GM21526 (cell line): ENCODE data around the gene CTAGE8.
A peak's percentile ranks its signal among the peaks of the same experiment; 100 is the strongest.
"Not testable (repeated sequence)": the region's sequence is repeated elsewhere in the genome, so short reads cannot be mapped to it uniquely, and the experiment has no call there.

Experiments used
- ATAC-seq: cut with Tn5 transposase; IDR thresholded peaks from one replicate; pipeline ENCODE4 v1.9.1; 2021; ENCODE audit warnings: moderate library complexity; ENCODE audit not compliant: unreplicated experiment, low FRiP score

Gene CTAGE8

DNA sequence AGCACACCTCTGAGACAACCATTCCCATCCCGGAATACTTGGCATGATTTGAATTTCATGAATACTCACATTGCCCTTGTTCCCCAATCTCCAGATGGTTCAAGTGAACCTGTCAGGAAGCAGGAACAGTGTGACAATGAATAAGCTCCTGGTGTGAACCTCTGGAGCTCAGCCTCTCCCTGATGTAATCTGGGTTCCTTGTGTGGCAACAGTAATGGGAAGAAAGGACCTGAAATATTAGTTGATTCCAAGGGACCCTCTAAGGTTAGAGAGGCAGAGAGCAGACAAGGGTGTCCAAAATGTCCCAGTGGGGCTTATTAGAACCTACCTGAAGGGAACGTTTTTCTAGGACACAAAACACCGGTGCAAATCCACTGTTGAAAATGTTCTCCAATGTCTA, 13.0 kb downstream of the CTAGE8 start:
- ATAC-seq: no peak

DNA sequence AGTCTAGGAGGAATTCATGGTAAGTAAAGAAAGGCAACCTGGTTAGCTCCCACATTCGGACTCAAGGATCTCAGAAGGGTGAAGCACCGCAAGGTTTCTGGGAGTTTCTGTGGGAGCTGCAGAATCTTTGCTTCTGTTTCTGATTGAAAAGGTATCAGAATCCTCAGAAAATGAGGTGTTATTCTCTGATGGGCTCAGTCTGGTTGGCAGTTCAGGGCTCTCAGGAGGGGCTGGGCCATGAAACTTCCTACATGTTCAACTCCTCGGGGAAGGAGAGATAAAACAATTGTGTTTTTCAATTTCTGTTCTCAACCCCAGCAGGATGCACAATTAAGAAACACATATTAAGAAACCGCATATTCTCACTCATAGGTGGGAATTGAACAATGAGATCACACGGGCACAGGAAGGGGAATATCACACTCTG, 13.6 kb downstream of the CTAGE8 start:
- ATAC-seq: no peak

DNA sequence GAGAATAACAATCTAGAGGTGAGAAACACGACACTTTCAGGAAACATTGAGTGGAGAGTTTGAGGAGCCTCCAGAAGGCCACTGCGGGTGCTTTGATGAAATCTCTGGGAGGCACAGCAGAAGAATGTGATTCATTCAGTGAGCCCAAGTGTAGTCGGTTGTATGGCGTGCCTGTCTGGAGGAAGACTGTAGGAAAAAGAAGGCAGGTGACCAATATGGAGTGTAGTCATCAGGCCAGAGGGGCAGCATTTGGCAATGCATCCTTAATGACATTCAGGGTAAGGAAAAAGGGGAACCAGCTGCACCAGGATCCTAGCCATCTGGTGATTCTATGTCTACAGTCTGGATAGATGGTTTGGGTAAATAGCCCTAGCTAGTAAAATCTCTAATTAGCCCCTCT, 16.8 kb downstream of the CTAGE8 start:
- not testable (repeated sequence) for ATAC-seq

DNA sequence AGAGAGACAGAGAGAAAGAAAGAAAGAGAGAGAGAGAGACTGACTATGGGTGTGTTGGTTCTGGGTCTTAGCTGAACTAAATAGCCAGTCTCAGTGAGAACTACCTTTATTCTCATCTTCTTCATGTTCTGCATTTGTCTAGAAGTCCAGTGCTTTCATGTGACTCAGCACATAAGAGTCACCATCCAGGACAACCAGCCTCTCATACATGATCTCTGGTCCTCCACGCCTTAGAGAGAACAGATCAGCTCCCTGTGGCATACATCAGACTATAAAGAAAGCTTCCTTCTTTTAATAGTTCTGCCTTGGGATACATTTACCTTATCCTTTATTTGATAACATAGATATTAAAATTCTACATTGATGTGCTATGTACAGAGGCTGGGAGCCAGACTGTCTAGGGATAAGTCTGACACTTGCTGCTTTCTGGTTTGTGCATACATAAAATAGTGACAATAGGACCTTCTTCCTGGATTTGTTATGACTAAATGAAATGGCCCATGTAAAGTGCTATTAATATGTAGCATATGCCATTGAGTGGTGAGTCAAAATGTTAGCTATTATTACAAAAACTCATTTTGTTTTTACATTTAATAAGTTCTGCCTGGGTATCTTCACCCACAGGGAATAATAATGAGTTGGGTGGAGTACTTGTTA, 21.3 kb downstream of the CTAGE8 start:
- ATAC-seq: not testable (repeated sequence)

DNA sequence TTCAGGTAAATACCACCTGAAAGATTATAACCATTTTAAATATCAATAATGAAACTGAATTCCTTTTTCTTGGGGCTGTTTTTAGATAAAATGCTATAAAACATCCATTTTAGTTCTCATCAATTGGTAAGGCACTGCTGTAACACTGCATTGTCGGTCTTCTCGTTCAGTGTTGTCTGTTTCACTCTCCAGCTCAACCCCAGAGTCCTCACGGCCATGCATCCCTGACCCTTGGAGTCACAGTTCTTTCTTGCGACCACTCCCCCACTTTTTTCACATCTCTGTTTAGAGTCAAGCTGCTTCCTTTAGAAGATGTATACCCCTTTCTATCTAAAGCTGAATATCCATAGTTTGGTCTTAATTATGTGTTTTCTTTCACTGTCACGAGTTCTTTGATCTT, 22.1 kb downstream of the CTAGE8 start:
- not testable (repeated sequence) for ATAC-seq

DNA sequence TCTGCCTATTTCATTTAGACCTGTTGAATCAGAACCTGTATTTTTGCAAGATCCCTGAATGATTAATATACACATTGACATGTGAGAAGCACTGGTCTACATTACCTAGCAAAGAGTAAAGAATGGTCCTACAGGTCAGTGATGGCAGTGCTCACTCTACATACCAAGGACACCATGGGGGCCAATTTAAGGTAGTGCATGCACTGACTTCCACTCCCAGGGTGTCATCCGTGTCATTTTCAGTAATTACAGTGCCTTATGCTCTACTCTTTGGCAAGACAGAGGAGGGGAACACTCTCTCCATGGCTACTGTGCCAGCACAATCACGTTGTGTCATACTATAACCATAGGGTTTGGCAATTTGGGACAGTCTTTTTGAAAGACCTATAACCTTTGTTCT, 23.7 kb downstream of the CTAGE8 start:
- ATAC-seq: not testable (repeated sequence)

DNA sequence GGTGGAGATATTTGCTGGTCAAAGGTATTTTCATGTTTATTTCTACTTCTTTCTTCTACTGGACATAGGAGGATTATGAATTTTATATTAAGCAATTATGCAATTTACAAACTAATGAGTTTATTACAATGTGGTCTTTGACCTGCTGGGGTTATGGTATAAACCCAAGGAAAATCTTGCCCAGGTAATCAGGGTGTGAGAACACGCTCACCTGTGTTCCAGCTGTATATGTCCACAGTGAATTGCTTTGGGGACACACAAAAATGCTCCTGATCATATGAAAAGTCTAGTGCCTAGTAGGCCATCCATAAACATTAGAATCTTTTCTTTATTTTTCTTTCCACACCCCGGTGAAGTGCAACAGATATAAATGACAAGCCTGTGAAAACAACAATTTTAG, 29.7 kb downstream of the CTAGE8 start, which contains the start of gene OR2A42:
TSS of gene OR2A42 (minus strand) at position 241 of the 400 bp plus-strand sequence. CDS start 6,762 bp downstream, outside the sequence.
- ATAC-seq: not testable (repeated sequence)

DNA sequence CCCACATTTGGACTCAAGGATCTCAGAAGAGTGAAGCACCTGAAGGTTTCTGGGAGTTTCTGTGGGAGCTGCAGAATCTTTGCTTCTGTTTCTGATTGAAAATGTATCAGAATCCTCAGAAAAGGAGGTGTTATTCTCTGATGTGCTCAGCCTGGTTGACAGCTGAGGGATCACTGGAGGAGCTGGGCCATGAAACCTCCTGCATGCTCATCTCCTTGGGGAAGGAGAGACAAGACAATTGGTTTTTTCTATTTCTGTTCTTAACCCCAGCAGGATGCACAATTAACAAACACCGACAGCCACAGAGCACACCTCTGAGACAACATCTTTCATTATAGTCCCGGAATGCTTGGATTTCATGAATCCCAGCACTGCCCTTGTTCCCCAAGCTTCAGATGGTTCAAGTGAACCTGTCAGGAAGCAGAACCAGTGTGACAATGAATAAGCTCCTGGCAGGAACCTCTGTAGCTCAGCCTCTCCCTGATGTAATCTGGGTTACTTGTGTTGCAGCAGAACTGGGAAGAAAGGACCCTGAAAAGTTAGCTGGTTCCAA, 30.5 kb downstream of the CTAGE8 start:
- not testable (repeated sequence) for ATAC-seq

DNA sequence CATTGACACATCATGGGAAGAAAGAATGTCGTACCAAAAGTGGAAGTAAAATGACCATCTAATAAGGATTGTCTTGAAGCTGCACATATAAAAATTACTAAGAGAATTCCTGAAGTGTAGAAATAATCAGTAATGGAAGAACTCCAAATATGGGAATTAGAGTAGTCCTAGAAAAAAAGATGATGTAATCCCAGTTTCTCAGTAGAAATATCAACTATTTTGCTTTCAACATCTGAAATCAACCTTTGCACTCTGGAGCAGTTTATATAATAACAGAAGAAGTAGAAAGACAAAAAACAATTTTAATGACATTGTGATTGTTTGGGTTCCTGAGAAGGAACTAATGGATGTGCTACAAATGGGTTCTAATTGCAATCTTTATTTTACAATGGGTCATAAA, 36.0 kb downstream of the CTAGE8 start:
- ATAC-seq: not testable (repeated sequence)

DNA sequence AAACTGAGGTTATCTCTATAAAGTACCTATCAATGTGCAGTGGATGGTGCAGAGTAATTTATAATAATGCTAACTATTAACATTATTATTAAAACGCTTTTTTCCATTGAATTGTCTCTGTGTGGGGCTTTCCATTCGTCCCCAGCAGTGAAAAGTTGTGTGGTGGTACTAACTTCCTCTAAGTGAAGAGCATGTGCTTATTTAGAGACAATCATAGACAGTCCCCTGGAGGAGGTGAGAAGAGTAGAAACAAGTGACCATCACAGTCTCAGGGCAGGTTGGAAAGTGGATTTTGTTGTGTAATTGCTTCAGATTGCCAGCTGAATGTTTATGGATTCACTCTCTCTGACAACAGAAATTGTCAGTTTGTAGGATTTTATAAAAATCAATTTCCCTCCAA, 38.1 kb downstream of the CTAGE8 start:
- ATAC-seq: not testable (repeated sequence)

DNA sequence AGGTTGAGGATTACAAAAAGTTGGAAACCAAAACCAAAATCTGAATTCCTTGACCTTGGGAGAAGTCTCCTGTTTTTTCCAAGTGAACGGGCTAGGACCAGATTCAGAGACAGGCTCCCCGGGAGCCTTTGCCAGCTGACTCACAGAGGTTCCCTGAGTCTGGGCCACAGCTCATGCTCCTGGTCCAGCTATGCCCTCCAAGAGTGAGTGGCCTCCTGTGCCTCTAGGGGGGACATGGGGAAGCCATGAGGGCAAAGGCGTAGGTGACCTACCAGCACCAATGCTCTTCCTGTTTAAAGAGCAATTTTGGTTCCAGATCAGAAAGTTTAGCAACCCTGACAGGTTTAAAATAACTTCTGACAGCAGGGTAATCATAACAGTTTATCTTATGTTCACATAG, 40.3 kb downstream of the CTAGE8 start:
- not testable (repeated sequence) for ATAC-seq

DNA sequence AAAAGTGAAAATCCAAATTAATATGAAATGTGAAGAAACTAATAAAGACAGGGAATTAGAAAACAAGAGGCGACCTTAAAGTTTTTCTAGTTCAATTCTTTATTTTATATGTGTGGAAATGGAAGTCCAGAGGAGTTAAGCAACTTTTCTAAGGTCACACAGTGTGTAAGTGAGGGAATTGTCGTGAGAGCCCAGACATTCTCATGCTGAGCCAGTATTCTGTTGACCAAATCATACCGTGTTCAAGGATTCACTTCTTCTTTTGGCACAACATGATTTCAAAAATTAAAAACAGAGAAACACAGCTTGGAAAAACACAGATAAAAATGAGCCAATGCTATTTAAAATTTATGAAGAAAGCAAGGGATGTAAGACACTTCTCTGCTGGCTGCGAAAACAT, 42.2 kb downstream of the CTAGE8 start:
- not testable (repeated sequence) for ATAC-seq

DNA sequence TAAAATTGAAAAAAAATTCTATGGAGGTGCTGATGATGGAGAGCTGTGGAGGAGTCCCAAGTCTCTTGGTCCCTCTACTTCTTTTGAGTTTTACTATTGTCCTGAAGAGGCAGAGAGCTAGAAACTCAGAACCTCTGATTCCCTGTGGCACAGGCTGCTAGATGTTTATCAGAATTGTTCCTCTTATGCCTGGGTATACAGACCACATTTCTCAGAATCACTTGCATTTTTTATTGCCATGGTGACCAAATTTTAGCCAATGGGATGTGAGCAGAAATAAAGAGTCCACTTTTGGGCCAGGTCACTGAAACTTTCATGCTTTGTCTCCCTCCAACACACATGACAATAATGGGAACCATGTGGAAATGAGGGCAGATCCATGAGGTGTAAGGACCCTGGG, 45.4 kb downstream of the CTAGE8 start:
- ATAC-seq: not testable (repeated sequence)

DNA sequence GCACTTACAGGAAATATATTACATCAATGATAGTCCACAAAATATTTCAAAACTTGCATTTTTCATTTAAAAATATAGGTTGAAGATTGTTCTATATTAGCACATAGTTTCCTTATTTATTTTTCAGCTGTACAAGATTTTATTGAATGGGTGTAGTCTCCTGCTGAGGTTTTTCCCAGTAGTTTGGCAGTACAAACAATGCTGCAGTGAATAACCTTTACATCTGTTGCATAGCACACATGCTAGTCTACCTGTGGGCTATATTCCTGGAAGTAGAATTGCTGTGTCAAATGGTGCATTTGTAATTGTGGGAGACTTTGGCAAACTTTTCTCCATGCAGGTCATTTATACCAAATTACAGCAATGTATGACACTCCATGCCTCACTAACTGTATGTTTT, 48.6 kb downstream of the CTAGE8 start:
- ATAC-seq: not testable (repeated sequence)

DNA sequence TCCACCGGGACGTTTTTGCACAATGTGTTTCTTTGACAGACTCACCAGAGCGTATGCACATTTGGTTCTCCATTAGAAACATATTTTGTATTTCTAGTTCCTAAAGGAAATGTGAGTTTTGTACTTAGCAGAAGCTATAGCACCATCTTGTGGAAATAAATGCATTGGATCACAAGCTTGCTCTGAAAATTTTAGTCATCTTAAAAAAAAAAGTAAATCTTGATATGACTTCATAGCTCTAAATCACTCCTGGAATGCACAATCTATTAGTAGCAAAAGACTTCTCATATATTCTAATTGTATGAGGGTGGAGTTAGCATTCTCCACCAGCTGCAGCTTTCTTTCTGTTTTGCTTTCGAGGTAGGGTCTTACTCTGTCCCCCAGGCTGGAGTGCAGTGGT, 49.9 kb downstream of the CTAGE8 start:
- ATAC-seq: peak; percentile 61

DNA sequence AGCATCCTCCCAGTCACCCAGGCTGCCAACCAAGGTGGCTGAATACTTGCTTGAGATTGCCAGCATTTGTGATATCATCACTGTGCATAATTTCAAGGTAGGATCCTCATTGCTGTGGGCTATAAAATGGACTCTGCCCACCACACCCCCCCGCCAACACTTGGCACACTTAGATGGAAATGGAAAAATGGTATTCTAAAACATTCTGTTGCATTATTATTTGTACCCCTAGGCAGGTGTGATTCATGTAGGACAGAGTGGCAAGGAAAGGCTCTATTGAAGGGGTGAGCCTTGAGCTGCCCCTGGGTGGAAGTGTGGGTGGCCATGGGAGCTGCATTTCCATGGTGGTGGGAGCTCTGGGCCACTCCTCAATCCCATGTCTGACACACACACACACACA, 50.5 kb downstream of the CTAGE8 start:
- ATAC-seq: not testable (repeated sequence)

DNA sequence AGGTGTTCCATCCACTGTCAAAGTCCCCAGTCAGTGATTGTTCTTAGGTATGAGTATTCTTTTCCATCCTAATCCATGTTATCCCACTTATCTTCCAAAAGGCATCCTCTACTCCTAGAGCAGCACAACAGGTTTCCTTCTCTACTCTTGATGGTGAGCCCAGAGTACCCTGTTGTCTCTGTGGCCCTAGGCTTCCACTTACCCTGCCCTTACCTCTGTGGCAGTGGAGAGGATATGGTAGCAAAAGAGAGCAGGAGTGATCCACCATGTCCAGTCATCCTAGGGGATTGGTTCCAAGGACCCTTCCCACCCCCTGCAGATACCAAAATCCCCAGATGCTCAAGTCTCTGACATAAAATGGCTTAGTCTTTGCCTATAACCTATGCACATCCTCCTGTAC, 51.9 kb downstream of the CTAGE8 start:
- ATAC-seq: not testable (repeated sequence)
